Measurements from ENCODE around the gene NEU2. TPM values are rescaled to one million over a fixed set of nuclear protein-coding genes. Genes with fewer than 3 reads are reported as not detected.
"Not testable (repeated sequence)": the region's sequence is repeated elsewhere in the genome, so short reads cannot be mapped to it uniquely, and the experiment has no call there.

Gene NEU2
- total RNA-seq, 1 donor from 2014 or later, result not detected

DNA sequence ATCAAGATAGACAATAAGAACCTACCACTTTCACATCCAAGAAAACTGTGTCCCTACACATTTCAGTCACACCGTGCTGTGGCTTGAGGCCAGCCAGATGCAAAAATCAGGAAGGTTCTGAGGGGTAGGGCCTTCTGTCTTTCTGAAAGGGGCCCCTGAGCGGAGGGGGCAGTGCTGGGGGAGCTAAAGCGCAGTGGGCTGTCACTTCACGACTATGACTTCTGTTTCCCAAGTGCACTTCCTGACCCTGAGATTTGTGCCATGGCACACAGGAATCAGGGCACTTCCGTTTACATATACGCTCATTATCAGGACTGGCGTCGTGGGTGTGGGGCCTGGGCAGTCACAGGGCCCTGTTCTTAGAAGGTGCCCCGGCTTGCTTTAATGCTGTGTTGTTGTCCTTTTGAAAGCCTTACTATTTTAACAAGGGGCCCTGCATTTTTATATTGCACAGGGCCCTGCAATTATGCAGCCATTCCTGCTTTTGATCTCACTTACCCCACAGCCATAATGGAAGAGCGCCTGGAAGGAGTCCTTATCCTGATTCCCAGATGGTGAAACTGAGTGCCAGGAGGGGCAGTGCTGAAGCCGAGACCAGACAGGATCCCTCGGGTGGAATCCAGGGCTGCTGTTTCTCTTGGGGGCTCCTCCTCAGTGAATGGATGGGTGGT is 20.0 kb upstream of the NEU2 start:
- H3K4me3 ChIP-seq (ENCODE audit: low read depth, low read length), result no peak overlapping the region
- TF ChIP-seq, protein P1, sequence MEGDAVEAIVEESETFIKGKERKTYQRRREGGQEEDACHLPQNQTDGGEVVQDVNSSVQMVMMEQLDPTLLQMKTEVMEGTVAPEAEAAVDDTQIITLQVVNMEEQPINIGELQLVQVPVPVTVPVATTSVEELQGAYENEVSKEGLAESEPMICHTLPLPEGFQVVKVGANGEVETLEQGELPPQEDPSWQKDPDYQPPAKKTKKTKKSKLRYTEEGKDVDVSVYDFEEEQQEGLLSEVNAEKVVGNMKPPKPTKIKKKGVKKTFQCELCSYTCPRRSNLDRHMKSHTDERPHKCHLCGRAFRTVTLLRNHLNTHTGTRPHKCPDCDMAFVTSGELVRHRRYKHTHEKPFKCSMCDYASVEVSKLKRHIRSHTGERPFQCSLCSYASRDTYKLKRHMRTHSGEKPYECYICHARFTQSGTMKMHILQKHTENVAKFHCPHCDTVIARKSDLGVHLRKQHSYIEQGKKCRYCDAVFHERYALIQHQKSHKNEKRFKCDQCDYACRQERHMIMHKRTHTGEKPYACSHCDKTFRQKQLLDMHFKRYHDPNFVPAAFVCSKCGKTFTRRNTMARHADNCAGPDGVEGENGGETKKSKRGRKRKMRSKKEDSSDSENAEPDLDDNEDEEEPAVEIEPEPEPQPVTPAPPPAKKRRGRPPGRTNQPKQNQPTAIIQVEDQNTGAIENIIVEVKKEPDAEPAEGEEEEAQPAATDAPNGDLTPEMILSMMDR (IDR thresholded peaks at IDR 0.05; ENCODE audit: insufficient read depth, low read length, severe bottlenecking), result no peak
- no peak for FAIRE-seq
- no peak for DNase-seq (ENCODE audit: low read depth)
- peaks cover 4% of the 10 kb centered on the region for H3K27me3 ChIP-seq (ENCODE audit: control insufficient read depth, insufficient read depth, low read length)
- H3K36me3 ChIP-seq (ENCODE audit: control insufficient read depth, insufficient read depth, low read length), result no peaks in the 10 kb centered on the region

DNA sequence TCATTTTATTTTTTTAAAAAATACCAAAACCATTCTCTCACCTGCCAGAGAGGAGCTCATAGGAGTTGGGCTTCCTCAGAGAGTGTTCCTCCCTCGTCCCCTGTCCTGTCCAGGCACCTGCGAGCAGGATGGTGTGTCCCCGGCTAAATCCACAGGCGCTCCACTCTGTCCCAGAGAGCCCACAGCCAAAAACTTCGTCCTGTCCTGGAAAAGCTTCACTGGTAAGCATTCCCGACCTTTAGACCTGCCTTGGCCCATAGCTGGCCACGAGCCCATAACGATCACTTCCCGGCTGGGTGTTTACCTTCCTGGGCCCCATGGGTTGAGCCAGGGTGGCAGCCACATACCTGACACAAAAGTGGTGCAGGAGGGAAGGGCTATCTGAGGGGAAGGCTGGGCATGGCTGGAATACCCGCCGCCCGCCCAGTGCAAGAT is 19.4 kb upstream of the NEU2 start, which contains the start of gene NGEF:
Gene NGEF, minus strand, starts transcription at position 230 of the 435 bp plus-strand sequence. CDS start 38,366 bp downstream, outside the sequence.
- TF ChIP-seq, protein P1 (IDR thresholded peaks at IDR 0.05; ENCODE audit: insufficient read depth, low read length, severe bottlenecking), result no peak
- Histone ChIP-seq H3K27me3 (ENCODE audit: control insufficient read depth, insufficient read depth, low read length) (peaks cover 4% of the 10 kb centered on the region), H3K4me3 (ENCODE audit: low read depth, low read length) (no peak within 1 kb of the TSS), H3K36me3 (ENCODE audit: control insufficient read depth, insufficient read depth, low read length) (no peaks in the 10 kb centered on the region)
- no peak for FAIRE-seq
- DNase-seq (ENCODE audit: low read depth), result no peak

- no peaks in the 10 kb centered on the region for H3K36me3 ChIP-seq (ENCODE audit: control insufficient read depth, insufficient read depth, low read length)
- TF ChIP-seq, protein P1 (IDR thresholded peaks at IDR 0.05; ENCODE audit: insufficient read depth, low read length, severe bottlenecking), result no peak
- peaks cover 4% of the 10 kb centered on the region for H3K27me3 ChIP-seq (ENCODE audit: control insufficient read depth, insufficient read depth, low read length)
- no peak overlapping the region for H3K4me3 ChIP-seq (ENCODE audit: low read depth, low read length)
- FAIRE-seq (no peak), DNase-seq (ENCODE audit: low read depth) (no peak)
Observed at GRCh38 chr2:233013650-233014049, 18.8 kb upstream of the NEU2 start.

DNA sequence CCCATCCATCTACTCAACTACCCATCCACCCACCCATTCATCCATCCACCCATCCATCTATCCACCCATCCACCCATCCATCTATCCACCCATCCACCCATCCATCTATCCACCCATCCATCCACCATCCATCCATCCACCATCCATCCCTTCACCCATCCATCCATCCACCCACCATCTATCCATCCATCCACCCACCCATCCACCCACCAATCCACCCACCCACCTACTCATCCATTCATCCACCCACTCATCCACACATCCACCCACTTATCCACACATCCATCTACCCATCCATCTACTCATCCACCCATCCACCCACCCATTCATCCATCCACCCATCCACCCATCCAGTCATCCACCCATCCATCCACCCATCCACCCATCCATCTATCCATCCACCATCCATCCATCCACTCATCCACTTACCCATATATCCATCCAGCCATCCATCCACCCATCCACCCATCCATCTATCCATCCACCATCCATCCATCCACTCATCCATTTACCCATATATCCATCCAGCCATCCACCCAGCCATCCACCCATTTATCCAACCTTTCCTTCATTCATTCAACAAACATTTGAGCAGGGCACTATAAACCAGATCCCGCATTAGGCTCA is 17.3 kb upstream of the NEU2 start:
- H3K27me3 ChIP-seq (ENCODE audit: control insufficient read depth, insufficient read depth, low read length), result peaks cover 4% of the 10 kb centered on the region
- no peak overlapping the region for H3K4me3 ChIP-seq (ENCODE audit: low read depth, low read length)
- no peaks in the 10 kb centered on the region for H3K36me3 ChIP-seq (ENCODE audit: control insufficient read depth, insufficient read depth, low read length)
- DNase-seq (ENCODE audit: low read depth) (no peak), FAIRE-seq (no peak)
- TF ChIP-seq, protein P1 (IDR thresholded peaks at IDR 0.05; ENCODE audit: insufficient read depth, low read length, severe bottlenecking), result no peak

DNA sequence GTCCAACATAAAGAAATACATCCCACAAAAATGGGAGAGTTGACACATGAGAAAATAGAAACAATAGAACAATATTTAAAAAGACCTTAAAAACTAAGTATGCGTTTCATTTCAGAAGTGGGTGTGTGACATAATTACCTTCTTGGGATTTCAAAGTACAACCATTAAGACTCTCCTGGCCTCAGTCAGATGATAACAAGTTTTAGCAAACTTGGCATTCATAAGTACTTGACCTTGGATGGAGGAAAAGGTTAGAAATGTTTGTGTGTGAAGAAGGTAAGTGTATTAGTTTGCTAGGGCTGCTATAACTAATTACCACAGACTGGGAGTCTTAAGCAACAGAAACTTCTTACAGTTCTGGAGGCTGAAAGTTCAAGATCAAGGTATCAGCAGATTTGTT is 14.5 kb upstream of the NEU2 start:
- FAIRE-seq (no peak), DNase-seq (ENCODE audit: low read depth) (no peak)
- no peaks in the 10 kb centered on the region for H3K27me3 ChIP-seq (ENCODE audit: control insufficient read depth, insufficient read depth, low read length)

DNA sequence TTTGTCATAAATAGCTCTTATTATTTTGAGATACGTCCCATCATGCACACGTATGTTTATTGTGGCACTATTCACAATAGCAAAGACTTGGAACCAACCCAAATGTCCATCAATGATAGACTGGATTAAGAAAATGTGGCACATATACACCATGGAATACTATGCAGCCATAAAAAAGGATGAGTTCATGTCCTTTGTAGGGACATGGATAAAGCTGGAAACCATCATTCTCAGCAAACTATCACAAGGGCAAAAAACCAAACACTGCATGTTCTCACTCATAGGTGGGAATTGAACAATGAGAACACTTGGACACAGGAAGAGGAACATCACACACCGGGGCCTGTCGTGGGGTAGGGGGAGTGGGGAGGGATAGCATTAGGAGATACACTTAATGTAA is 12.9 kb upstream of the NEU2 start:
- not testable (repeated sequence) for H3K36me3 ChIP-seq (ENCODE audit: control insufficient read depth, insufficient read depth, low read length); FAIRE-seq; H3K27me3 ChIP-seq (ENCODE audit: control insufficient read depth, insufficient read depth, low read length); DNase-seq (ENCODE audit: low read depth); H3K4me3 ChIP-seq (ENCODE audit: low read depth, low read length)

More for the DNA sequence above, 14.5 kb upstream of the NEU2 start:
- TF ChIP-seq, protein P1 (IDR thresholded peaks at IDR 0.05; ENCODE audit: insufficient read depth, low read length, severe bottlenecking), result no peak
- H3K36me3 ChIP-seq (ENCODE audit: control insufficient read depth, insufficient read depth, low read length), result no peaks in the 10 kb centered on the region
- H3K4me3 ChIP-seq (ENCODE audit: low read depth, low read length), result no peak overlapping the region

All from bronchial epithelial cell (primary cell).